DLD1 (cell line): ENCODE data around the gene USF2.

ENCODE experiments used
- in situ Hi-C: cut with HindIII; loops from 2 replicates; pipeline ENCODE4 v1.10.0; 2017; ENCODE audit warnings: low sequenced_read_pairs

The USF2 gene

DNA sequence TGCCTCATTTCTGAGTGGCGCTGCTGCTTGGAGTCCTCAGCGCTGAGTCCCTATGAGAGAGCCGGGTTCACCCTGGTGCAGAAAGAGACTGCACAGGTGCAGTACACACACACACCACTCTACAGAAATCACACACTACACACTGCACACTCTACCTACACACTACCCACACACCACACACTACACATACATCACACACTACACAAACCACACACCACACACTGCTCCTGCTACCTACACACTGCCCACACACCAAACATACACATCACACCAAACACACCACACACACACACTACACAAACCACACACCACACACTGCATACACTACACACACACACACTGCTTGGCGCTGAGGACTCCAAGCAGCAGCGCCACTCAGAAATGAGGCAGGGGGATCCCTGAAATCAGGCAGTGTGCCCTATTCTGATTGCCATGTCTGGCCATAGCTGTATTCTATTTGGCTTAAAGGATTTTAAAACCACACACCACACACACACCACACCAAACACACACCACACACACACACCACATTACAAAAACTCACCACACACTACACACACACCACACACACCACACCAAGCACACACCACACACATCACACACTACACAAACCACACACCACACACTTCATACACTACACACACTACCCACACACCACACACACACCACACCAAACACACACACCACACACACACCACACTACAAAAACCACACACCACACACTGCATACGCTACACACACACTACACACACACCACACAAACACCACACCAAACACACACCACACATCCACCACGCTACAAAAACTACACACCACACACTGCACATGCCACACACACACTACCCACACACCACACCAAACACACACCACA is 28.1 kb downstream of the USF2 start:
- in situ Hi-C loops: loop anchor here (25.0 kb wide), 1 partner anchor 140 kb away; the partner anchor contains the start of gene FFAR2

GRCh38 chr19:35297515-35297848 is 28.7 kb downstream of the USF2 start:
- in situ Hi-C loops: loop anchor here (25.0 kb wide), 1 partner anchor 140 kb away; the partner anchor contains the start of gene FFAR2

DNA sequence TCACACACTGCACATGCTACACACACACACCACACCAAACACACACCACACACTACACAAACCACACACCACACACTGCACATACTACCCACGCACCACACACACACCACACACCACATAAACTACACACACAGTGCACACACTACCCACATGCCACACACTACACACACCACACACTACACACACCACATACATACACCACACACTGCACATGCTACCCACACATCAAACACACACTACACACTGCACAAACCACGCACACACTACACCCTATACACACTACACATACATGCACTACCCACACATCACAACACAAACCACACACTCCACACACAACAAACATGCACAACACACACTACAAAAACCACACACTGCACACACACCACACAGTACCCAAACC is 29.2 kb downstream of the USF2 start:
- in situ Hi-C loops: loop anchor here (25.0 kb wide), 1 partner anchor 139 kb away; the partner anchor contains the start of gene FFAR2

- in situ Hi-C loops: loop anchor here (25.0 kb wide), 1 partner anchor 139 kb away; the partner anchor contains the start of gene FFAR2
Measured at GRCh38 chr19:35298561-35298972, 29.8 kb downstream of the USF2 start.

DNA sequence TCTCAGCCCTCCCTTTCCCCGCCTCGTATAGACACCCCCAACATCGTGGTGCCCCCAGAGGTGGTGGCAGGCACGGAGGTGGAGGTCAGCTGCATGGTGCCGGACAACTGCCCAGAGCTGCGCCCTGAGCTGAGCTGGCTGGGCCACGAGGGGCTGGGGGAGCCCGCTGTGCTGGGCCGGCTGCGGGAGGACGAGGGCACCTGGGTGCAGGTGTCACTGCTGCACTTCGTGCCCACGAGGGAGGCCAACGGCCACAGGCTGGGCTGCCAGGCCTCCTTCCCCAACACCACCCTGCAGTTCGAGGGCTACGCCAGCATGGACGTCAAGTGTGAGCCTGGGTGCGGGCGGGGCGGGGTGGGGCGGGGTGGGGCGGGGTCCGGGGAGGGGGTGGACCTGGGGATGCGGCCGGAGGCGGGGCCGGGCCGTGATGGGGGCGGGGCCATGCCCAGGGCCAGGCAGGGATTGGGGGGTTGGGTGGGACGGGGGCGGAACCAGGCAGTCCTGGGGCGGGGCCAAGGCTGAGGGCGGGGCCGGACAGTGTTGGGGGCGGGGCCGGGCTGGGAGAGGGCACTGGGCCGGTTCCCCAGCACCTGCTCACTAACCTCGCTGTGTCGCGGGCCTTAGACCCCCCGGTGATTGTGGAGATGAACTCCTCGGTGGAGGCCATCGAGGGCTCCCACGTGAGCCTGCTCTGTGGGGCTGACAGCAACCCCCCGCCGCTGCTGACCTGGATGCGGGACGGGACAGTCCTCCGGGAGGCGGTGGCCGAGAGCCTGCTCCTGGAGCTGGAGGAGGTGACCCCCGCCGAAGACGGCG is 31.0 kb downstream of the USF2 start:
- in situ Hi-C loops: loop anchor here (25.0 kb wide), 1 partner anchor 138 kb away; the partner anchor contains the start of gene FFAR2

DNA sequence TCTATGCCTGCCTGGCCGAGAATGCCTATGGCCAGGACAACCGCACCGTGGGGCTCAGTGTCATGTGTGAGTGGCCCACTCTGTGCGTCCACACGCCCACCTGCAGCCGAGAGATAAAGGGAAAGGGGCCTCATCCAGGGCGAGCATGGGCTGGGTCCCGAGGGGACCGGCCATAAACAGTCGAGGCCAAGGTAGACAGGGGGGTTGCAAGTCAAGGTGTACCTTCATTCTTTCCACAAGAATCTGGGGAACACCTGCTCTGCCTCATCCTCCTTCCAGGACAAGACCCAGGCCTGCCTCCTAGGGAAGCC is 31.5 kb downstream of the USF2 start:
- in situ Hi-C loops: no loop called here

DNA sequence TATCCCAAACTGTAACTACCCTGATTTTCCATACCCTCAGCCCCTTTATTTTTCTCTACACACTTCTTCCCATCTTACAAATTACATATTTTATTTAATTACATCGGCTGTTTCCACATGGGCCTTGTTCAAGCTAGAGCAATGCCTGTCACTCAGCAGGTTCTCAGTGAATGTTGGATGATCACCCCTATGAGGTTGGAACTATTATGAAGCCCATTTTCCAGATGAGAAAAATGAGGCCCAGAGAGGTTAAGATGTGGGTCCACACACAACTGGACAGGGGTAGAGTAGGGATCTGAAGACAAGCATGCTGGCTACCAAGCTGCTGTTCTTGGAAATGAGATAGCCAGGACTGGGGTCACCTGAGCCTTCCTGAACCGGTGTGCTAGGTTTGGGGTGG is 33.2 kb downstream of the USF2 start:
- in situ Hi-C loops: no loop called here

GRCh38 chr19:35302446-35302845 is 33.7 kb downstream of the USF2 start:
- in situ Hi-C loops: no loop called here

DNA sequence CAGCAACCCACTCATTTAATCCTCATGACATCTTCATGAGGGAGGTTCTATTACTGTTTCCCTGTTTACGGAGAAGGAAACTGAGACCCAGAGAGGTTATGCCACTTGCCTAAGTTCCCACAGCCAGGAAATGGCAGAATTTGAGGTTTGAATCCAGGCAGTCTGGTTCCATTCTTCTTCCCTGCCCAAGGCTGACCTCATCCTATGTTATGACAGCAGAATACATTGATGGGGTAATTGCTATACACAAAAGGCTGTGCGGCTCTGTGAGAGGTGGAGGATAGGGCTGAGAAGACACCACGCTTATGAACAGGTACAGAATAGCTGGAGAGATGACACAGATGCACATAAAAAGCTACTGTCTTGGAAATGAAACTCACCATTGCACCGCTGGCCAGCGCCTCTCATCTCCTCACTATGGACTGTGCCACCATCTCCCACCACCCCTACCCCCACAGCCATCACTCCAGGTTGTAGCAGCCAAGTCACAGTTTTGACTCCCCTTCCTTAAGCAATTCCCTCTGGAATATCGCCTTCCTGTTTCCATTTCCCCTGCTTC is 34.7 kb downstream of the USF2 start:
- in situ Hi-C loops: no loop called here

DNA sequence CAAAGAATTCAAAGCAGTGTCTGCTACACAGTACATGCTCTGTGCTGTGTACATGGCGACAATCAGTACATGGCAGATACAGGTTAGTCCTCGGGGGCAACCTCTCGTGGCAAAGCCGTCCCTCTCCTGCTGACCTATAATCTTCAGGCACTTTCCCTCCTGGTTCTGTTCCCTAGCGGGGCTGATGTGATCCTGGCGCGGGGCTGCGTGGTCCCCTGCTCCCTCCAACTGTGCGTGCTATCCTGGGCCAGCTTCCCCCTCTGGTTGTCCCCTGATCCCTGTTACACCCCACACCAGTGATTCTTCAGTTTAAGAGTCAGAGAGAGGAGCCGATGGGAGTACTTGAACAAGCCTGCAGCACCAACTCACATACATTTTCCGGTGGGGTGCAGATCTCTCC is 35.3 kb downstream of the USF2 start:
- in situ Hi-C loops: no loop called here

DNA sequence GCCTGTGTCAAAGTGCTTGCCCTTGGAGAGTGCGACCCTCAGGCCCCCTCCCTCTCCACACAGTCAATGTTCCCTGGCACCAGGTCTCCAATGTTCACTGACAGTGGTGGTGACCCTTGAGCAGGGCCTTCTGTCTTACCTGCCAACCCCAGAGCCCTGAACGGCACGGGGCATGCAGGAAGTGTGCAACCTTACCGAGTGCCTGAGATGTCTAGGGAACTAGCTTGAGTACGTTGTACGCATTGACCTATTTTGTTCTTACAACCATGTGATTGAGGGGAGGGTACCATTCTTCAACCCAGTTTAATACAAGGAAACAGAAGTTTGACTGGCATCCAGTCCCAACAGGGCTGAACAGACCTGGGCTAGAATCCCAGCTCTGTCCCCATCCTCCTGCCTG is 36.4 kb downstream of the USF2 start:
- in situ Hi-C loops: no loop called here

DNA sequence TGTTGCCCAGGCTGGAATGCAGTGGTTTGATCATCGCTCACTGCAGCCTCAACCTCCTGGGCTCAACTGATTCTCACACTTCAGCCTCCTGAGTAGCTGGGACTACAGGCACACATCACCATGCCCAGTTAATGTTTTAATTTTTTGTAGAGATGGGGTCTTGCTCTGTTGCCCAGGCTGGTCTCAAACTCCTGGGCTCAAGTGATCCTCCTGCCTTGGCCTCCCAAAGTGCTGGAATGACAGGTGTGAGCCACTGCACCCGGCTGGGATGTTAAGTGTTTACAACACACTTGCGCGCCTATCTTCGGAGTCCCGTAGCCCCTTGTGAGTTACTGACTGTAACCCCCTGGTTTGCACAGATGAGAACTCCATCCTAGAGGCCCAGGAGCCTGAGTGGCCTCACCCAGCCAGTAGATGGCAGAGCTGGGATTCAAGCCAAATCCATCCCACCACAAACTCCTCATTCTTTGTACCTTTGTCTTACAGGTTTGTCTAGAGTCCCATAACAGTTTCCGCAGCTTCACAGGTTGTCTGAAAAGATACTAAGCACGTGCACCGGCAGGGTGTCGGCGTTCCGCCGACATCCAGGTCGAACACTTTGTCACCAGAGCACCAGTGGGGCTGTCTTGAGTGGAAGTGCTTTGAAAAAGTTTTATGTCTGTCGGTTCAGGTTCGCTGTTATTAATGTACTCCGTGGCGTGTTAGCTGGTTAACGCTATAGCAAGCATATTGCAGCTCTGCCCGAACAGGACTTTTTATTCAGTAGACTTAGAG is 37.9 kb downstream of the USF2 start:
- in situ Hi-C loops: no loop called here

DNA sequence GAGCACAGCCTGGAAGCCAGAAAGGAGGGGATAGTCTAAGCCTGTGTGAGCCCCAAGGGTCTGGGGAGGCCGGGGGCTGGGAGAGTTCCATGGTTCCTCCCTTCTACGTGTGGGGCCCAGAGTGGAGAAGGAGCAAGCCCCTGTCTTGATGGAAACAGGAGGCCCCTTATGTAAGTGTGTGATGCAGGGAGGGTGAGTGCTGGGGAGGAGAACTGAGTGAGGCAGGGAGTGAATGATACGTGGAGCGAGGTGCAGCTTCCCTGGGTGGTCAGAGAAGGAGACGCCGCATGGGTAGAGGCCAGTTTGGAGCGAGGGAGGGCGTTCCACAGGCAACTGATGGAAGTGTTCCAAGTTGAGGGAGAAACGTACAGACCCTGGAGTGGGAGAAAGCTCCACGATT is 39.2 kb downstream of the USF2 start:
- in situ Hi-C loops: no loop called here

- in situ Hi-C loops: no loop called here
Measured at GRCh38 chr19:35308910-35309309, 40.1 kb downstream of the USF2 start.

- in situ Hi-C loops: no loop called here
Measured at GRCh38 chr19:35309481-35310279, 40.9 kb downstream of the USF2 start.

DNA sequence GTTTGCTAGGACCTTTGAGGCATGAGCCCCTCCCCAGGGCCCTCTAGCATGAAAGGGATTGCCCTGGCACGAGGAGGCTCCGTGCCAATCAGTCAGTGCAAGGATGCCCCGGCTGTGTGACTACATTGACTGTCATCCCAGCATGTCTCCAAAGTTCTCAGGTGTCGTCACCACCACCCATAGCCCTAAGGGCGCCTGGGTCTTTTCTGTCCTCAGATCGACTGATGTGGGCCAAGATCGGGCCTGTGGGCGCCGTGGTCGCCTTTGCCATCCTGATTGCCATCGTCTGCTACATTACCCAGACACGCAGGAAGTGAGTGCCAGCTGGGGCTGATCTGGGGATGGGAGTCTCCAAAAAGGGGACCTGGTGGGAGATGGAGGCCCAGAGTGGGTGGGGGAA is 41.6 kb downstream of the USF2 start:
- in situ Hi-C loops: no loop called here

DNA sequence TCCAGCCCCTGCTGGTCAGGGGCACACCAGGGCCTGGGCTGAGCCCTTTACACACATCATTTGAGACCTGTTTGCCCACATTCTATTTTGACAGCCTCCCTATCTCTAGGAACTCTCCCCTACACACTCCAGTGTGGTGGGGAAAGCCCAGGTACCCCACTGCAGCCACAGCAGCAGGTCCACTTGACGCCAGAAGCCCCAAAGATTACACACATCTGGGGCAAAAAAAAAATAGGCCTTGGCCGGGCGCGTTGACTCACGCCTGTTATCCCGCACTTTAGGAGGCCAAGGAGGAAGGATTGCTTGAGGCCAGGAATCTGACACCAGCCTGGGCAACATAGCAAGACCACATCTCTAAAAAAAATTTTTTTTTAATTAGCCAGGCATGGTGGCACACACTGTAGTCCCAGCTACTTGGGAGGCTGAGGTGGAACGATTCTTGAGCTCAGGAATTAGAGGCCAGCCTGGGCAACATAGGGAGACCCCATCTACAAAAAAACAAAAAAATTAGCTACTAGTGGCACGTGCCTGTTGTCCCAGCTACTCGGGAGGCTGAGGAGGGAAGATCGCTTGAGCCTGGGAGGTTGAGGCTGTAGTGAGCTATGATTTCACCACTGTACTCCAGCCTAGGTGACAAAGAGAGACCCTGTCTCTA is 42.2 kb downstream of the USF2 start:
- in situ Hi-C loops: no loop called here

DNA sequence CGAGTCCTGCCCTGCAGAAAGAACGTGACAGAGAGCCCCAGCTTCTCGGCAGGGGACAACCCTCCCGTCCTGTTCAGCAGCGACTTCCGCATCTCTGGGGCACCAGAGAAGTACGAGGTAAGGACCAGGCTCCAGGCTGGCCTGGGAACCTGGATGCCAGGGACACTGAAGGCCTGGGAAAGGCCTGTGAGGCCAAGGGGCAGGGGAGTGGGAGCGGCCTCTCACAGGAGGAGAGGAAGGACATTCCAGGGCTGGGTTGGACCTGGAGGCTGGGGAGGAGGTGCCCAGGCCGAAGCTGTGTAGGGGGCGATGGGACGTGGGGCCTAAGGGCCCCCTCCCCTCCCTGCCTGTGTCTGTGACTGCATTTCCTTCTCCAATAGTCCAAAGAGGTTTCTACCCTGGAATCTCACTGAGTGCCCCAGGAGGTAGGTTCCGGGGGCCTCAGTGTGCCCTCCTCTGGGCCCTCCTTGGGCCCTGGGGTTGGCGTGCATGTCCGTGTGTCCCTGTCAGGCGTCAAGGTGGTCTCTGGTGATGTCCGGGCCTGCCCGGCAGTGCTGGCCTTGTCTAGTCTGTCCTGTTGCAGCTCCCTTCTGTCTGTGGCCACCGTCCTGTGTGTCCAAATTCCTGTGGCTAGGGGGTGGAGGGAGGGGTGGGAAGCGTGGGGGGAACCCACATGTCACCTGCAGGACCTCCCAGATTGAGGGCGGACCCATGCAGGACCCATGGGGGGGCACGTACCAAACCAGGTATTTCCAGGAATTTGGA is 43.3 kb downstream of the USF2 start:
- in situ Hi-C loops: no loop called here

DNA sequence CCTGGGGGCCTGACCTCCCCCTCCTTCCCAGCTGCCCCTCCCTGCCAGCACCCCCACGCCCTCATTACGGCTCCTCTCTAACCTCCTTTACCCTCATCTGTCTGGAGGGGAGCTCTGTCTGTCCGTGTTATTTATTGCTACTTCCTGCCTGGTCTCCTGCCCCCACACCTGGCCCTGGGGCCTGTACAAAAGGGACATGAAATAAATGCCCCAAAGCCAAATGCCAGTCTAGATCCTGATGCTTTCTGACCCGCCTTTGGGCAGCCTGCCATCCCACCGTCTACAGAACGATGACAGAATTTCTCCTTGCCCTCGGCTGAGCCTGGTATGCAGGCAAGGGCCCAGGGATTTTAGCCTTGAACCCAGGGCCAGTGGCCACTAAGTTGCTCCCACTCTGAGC is 44.8 kb downstream of the USF2 start:
- in situ Hi-C loops: no loop called here
